ENCODE results near the gene IFIT2. TPM values are rescaled to one million over a fixed set of nuclear protein-coding genes. Genes with fewer than 3 reads are reported as not detected.
"Not testable (repeated sequence)": the region's sequence is repeated elsewhere in the genome, so short reads cannot be mapped to it uniquely, and the experiment has no call there.

The IFIT2 gene
- total RNA-seq, 1 experiment from 2014 or later, result 1.7 TPM

- BruUV-seq (replicated peaks), result no TSS peak
- POLR2A ChIA-PET (ENCODE audit: low non-redundant PET), result no interaction called here
- TF ChIP-seq CTCF (conservative IDR thresholded peaks at IDR 0.05; ENCODE audit: low read depth, low read length) (no peak), EZH2 (IDR thresholded peaks at IDR 0.05; ENCODE audit: borderline replicate concordance, low read depth, low read length, poor library complexity, severe bottlenecking) (no peak)
- no peaks in the 10 kb centered on the region for H3K9me3 ChIP-seq (ENCODE audit: low read depth, low read length, poor library complexity, severe bottlenecking)
- no peak for DNase-seq (ENCODE audit: low spot score)
- H3K4me1 ChIP-seq (ENCODE audit: insufficient read depth, low read length, poor library complexity, severe bottlenecking), result peaks cover 72% of the 10 kb centered on the region
- CTCF ChIA-PET, result no interaction called here
- no peaks in the 10 kb centered on the region for H3K27me3 ChIP-seq (replicated peaks; ENCODE audit: insufficient read depth, low read depth, low read length, poor library complexity)
- peak overlapping the region; percentile 88 for H3K27ac ChIP-seq (ENCODE audit: low read depth, low read length, poor library complexity, severe bottlenecking)
- intact Hi-C loops (cut with micrococcal nuclease; ENCODE audit: unreplicated experiment), result no loop called here
- no peak overlapping the region for H3K4me3 ChIP-seq (ENCODE audit: low read depth, low read length, poor library complexity, severe bottlenecking)
- no peaks in the 10 kb centered on the region for H3K36me3 ChIP-seq (ENCODE audit: insufficient read depth, low read length, poor library complexity, severe bottlenecking)
Observed at GRCh38 chr10:89348481-89348880, 46.6 kb downstream of the IFIT2 start.

GRCh38 chr10:89348975-89349374 is 47.1 kb downstream of the IFIT2 start:
- no peaks in the 10 kb centered on the region for H3K9me3 ChIP-seq (ENCODE audit: low read depth, low read length, poor library complexity, severe bottlenecking)
- H3K4me1 ChIP-seq (ENCODE audit: insufficient read depth, low read length, poor library complexity, severe bottlenecking), result peaks cover 72% of the 10 kb centered on the region
- BruUV-seq (replicated peaks), result no TSS peak
- no peak for DNase-seq (ENCODE audit: low spot score)
- intact Hi-C loops (cut with micrococcal nuclease; ENCODE audit: unreplicated experiment), result no loop called here
- ChIA-PET CTCF (no interaction called here), POLR2A (ENCODE audit: low non-redundant PET) (no interaction called here)
- no peaks in the 10 kb centered on the region for H3K27me3 ChIP-seq (replicated peaks; ENCODE audit: insufficient read depth, low read depth, low read length, poor library complexity)
- TF ChIP-seq EZH2 (IDR thresholded peaks at IDR 0.05; ENCODE audit: borderline replicate concordance, low read depth, low read length, poor library complexity, severe bottlenecking), result no peak
- TF ChIP-seq CTCF (conservative IDR thresholded peaks at IDR 0.05; ENCODE audit: low read depth, low read length), result no peak
- H3K4me3 ChIP-seq (ENCODE audit: low read depth, low read length, poor library complexity, severe bottlenecking), result no peak overlapping the region
- no peaks in the 10 kb centered on the region for H3K36me3 ChIP-seq (ENCODE audit: insufficient read depth, low read length, poor library complexity, severe bottlenecking)
- peak overlapping the region; percentile 88 for H3K27ac ChIP-seq (ENCODE audit: low read depth, low read length, poor library complexity, severe bottlenecking)

GRCh38 chr10:89350631-89351315 is 48.9 kb downstream of the IFIT2 start:
- BruUV-seq (replicated peaks); CTCF ChIA-PET; H3K36me3 ChIP-seq (ENCODE audit: insufficient read depth, low read length, poor library complexity, severe bottlenecking); intact Hi-C loops (cut with micrococcal nuclease; ENCODE audit: unreplicated experiment); POLR2A ChIA-PET (ENCODE audit: low non-redundant PET); H3K27me3 ChIP-seq (replicated peaks; ENCODE audit: insufficient read depth, low read depth, low read length, poor library complexity); DNase-seq (ENCODE audit: low spot score); H3K9me3 ChIP-seq (ENCODE audit: low read depth, low read length, poor library complexity, severe bottlenecking); H3K4me3 ChIP-seq (ENCODE audit: low read depth, low read length, poor library complexity, severe bottlenecking): not testable (repeated sequence)
- H3K4me1 ChIP-seq (ENCODE audit: insufficient read depth, low read length, poor library complexity, severe bottlenecking), result peaks cover 71% of the 10 kb centered on the region
- peak overlapping the region; percentile 84 for H3K27ac ChIP-seq (ENCODE audit: low read depth, low read length, poor library complexity, severe bottlenecking)

GRCh38 chr10:89351412-89351779 is 49.5 kb downstream of the IFIT2 start:
- H3K9me3 ChIP-seq (ENCODE audit: low read depth, low read length, poor library complexity, severe bottlenecking), result no peaks in the 10 kb centered on the region
- POLR2A ChIA-PET (ENCODE audit: low non-redundant PET), result no interaction called here
- no peaks in the 10 kb centered on the region for H3K36me3 ChIP-seq (ENCODE audit: insufficient read depth, low read length, poor library complexity, severe bottlenecking)
- no peak for DNase-seq (ENCODE audit: low spot score)
- peak overlapping the region; percentile 84 for H3K27ac ChIP-seq (ENCODE audit: low read depth, low read length, poor library complexity, severe bottlenecking)
- intact Hi-C loops (cut with micrococcal nuclease; ENCODE audit: unreplicated experiment), result no loop called here
- CTCF ChIA-PET, result no interaction called here
- H3K4me1 ChIP-seq (ENCODE audit: insufficient read depth, low read length, poor library complexity, severe bottlenecking), result peaks cover 66% of the 10 kb centered on the region
- no TSS peak for BruUV-seq (replicated peaks)
- TF ChIP-seq CTCF (conservative IDR thresholded peaks at IDR 0.05; ENCODE audit: low read depth, low read length) (no peak), EZH2 (IDR thresholded peaks at IDR 0.05; ENCODE audit: borderline replicate concordance, low read depth, low read length, poor library complexity, severe bottlenecking) (no peak)
- no peak overlapping the region for H3K4me3 ChIP-seq (ENCODE audit: low read depth, low read length, poor library complexity, severe bottlenecking)
- H3K27me3 ChIP-seq (replicated peaks; ENCODE audit: insufficient read depth, low read depth, low read length, poor library complexity), result no peaks in the 10 kb centered on the region

Measured in A673 (cell line).